GM19193 (cell line): ENCODE measurements around the gene ARAP3.

Source experiments
- POLR2A ChIP-seq: IDR thresholded peaks from 4 replicates; pipeline ENCODE4 v1.6.1; 2011; ENCODE audit not compliant: insufficient read depth, insufficient read length; ENCODE audit errors: extremely low read depth

The ARAP3 gene

GRCh38 chr5:141623186-141623585 lies 58.8 kb downstream of the ARAP3 start:
- TF ChIP-seq POLR2A = no peak

GRCh38 chr5:141618804-141619554 lies 63.1 kb downstream of the ARAP3 start, which contains the start of gene DIAPH1:
DIAPH1 (minus strand) TSS chr5:141619000; CDS start chr5:141618914, 86 bp downstream.
- peak; percentile 77 for TF ChIP-seq POLR2A

GRCh38 chr5:141618030-141618803 lies 63.8 kb downstream of the ARAP3 start:
- TF ChIP-seq POLR2A = no peak

DNA sequence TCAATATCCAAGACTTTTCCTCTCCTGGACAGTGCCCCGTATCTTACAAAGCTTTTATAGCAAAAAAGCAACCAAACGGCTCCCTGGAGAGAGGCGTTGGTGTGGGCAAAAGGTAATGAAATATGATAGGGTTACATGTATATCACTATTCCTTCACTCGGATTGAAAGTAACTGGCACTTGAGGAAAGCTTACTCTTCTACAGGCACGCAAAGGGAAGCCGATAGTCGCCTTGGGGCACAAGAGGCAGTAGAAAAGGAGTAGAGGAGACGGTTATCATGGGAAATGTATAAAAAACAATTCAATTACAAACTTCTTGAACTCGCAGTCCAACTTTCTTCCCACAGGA lies 64.4 kb downstream of the ARAP3 start:
- TF ChIP-seq POLR2A = no peak

GRCh38 chr5:141617128-141617527 lies 64.9 kb downstream of the ARAP3 start:
- TF ChIP-seq POLR2A = no peak

- no peak for TF ChIP-seq POLR2A
These were observed 65.9 kb downstream of the ARAP3 start for GRCh38 chr5:141615991-141616720.

- no peak for TF ChIP-seq POLR2A
These were observed 68.7 kb downstream of the ARAP3 start for GRCh38 chr5:141613344-141613743.

DNA sequence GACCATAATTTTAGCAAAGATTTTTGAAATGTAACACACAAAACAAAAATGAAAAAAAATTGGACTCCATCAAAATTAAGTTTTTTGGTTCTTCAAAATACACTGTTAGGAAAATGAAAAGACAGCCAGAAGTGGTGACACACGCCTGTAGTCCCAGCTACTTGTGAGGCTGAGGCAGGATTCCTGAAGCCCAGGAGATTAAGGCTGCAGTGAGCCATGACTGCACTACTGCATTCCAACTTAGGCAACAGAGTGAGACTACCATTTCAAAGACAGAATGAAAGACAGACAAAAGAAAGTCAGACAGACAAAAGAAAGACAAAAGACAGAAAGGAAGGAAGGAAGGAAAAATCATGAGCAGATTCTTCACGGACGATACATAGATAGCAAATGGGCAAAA lies 70.7 kb downstream of the ARAP3 start:
- no peak for TF ChIP-seq POLR2A

DNA sequence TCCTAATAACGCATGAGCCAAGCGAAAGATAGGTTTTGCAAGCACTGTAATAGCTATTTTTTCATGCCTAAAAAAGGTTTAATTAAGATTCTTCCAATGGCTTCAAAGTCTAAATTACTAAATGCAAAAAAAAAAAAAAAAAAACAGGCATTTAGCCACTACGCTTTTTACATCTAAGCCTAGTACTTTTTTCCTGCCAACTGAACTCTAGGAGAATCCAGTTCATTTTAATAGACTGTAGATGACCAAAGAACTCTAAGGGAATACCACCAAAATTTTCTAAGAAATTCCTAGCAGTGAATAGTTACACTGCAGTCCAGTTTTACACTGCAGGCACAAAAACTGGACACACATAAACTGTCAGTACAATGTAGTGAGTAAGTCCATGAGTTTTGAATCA lies 73.0 kb downstream of the ARAP3 start:
- no peak for TF ChIP-seq POLR2A

- TF ChIP-seq POLR2A = no peak
These were observed 73.5 kb downstream of the ARAP3 start for GRCh38 chr5:141608557-141608956.

GRCh38 chr5:141608046-141608445 lies 74.0 kb downstream of the ARAP3 start:
- no peak for TF ChIP-seq POLR2A

GRCh38 chr5:141605523-141606277 lies 76.3 kb downstream of the ARAP3 start:
- TF ChIP-seq POLR2A = no peak

DNA sequence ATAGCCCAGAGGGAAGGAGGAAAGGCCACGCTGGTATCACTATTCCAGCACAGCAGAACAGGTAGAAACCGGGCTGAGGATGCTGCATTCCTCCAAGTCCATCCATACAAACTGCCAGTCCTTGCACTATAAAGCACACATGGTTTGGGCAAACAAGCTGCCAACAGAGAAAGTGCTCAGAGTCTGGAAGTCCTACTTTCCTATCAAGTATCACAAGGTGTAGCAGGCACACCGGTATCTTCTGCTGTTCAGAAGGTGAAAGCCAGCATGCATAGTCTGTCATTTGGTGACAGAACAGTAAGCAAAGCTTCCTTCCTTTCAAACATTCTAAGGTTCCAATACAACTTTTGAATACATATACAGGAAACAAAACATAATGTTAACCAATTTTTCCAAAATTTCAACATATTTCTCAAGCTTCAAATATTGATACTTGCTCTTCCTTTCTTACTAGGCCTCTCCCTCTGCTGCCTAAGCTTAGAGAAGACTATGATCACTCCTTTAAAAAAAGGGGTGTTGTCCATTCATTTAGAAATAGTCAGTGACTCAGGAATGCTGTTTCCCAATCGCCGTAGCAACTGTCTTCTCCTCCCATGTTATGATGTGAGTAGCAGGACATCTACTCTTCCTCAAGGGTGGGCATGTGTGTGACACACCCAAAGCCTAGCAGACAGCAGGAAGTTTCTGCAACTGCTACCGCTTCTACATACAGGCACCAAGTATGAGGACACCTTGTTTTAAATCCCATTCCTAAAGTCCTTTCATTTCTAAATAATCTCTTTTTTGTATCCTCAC lies 77.9 kb downstream of the ARAP3 start:
- no peak for TF ChIP-seq POLR2A
